Suprapubic skin (tissue), 4 donors: ENCODE measurements around the gene PCED1B. TPM values are rescaled to one million over a fixed set of nuclear protein-coding genes. Genes with fewer than 3 reads are reported as not detected.

Source experiments
- DNase-seq, 2 donors: peaks; one replicate each; pipeline ENCODE4 v3.0.0-alpha.2; 2019; ENCODE audit warnings: low spot score in 2 of 2
- H3K27ac ChIP-seq: fragments of 200-600 bp; sonication (generic); one replicate; pipeline ENCODE4 v1.5.1; 2019
- H3K27me3 ChIP-seq: fragments of 200-600 bp; sonication (generic); one replicate; pipeline ENCODE4 v1.5.1; 2019
- H3K36me3 ChIP-seq: fragments of 200-600 bp; sonication (generic); one replicate; pipeline ENCODE4 v1.5.1; 2019
- H3K4me1 ChIP-seq: fragments of 200-600 bp; sonication (generic); one replicate; pipeline ENCODE4 v1.5.1; 2019
- H3K4me3 ChIP-seq: fragments of 200-600 bp; sonication (generic); one replicate; pipeline ENCODE4 v1.5.1; 2019; ENCODE audit warnings: mild to moderate bottlenecking
- H3K9me3 ChIP-seq: fragments of 200-600 bp; sonication (generic); one replicate; pipeline ENCODE4 v1.5.1; 2019
- CTCF ChIP-seq, 2 donors: fragments of 200-600 bp in 1 of 2; fragments of 450-650 bp in 1 of 2; sonication (generic) in 1 of 2; IDR thresholded peaks; one replicate each; pipeline ENCODE4 v1.5.1; 2016 to 2019; ENCODE audit warnings: antibody characterized with exemption in 2 of 2, mild to moderate bottlenecking in 1 of 2, moderate library complexity in 1 of 2
- EP300 ChIP-seq: sonication (generic); formaldehyde crosslinking; IDR thresholded peaks from one replicate; pipeline ENCODE4 v1.6.1; 2017; ENCODE audit warnings: antibody characterized with exemption
- POLR2A ChIP-seq, 2 donors: fragments of 450-650 bp; IDR thresholded peaks; one replicate each; pipeline ENCODE4 v1.6.1; 2017; ENCODE audit warnings: antibody characterized with exemption in 2 of 2, mild to moderate bottlenecking in 2 of 2, moderate library complexity in 2 of 2
- POLR2AphosphoS5 ChIP-seq, 3 donors: sonication (generic); formaldehyde crosslinking; IDR thresholded peaks; one replicate each; pipeline ENCODE4 v1.6.1; 2017; ENCODE audit warnings: antibody characterized with exemption in 3 of 3
- WGBS: methylation state at CpG from one replicate; pipeline ENCODE4 v1.1.5; 2018; 5-methylcytosine and 5-hydroxymethylcytosine counted together
- total RNA-seq, 4 donors: library from RNA; depleted of rRNA; stranded (reverse); fragments of >200 nt; gene quantifications; one replicate each; pipeline ENCODE4 v1.1.0, GENCODE V29; 2016

PCED1B gene
- total RNA-seq, 4 donors from 2014 or later = 0.65 to 5.1 TPM; not detected in 2

GRCh38 chr12:47234576-47235141 is 155.2 kb downstream of the PCED1B start:
- WGBS = 92% methylated on average over 5 of the region's 14 CpGs
- no peak for TF ChIP-seq POLR2A (IDR thresholded peaks at IDR 0.05)
- no peak for TF ChIP-seq EP300
- TF ChIP-seq POLR2AphosphoS5 (IDR thresholded peaks at IDR 0.05) = no peak
- TF ChIP-seq CTCF (IDR thresholded peaks at IDR 0.05) = no peak
- no peak for DNase-seq
- Histone ChIP-seq H3K36me3 (peaks cover 3% of the 10 kb centered on the region), H3K27ac (no peak overlapping the region), H3K9me3 (no peaks in the 10 kb centered on the region), H3K4me3 (no peak overlapping the region), H3K4me1 (no peaks in the 10 kb centered on the region), H3K27me3 (no peaks in the 10 kb centered on the region)

- Histone ChIP-seq H3K4me3 (no peak overlapping the region), H3K27ac (no peak overlapping the region), H3K9me3 (no peaks in the 10 kb centered on the region), H3K36me3 (peaks cover 3% of the 10 kb centered on the region), H3K4me1 (no peaks in the 10 kb centered on the region), H3K27me3 (no peaks in the 10 kb centered on the region)
- no peak for DNase-seq
- TF ChIP-seq POLR2A (IDR thresholded peaks at IDR 0.05) (no peak), POLR2AphosphoS5 (IDR thresholded peaks at IDR 0.05) (no peak)
- WGBS = 96% methylated on average over 41 of the region's 48 CpGs
Measured at GRCh38 chr12:47235258-47236040, 156.0 kb downstream of the PCED1B start.

GRCh38 chr12:47236109-47236714 is 156.8 kb downstream of the PCED1B start:
- H3K36me3 ChIP-seq = peaks cover 3% of the 10 kb centered on the region
- no peak overlapping the region for H3K4me3 ChIP-seq
- no peaks in the 10 kb centered on the region for H3K9me3 ChIP-seq
- H3K27me3 ChIP-seq = no peaks in the 10 kb centered on the region
- no peak overlapping the region for H3K27ac ChIP-seq
- no peak for TF ChIP-seq EP300
- TF ChIP-seq POLR2AphosphoS5 (IDR thresholded peaks at IDR 0.05) = no peak
- 81% methylated on average over 13 of the region's 13 CpGs for WGBS
- DNase-seq = no peak
- no peaks in the 10 kb centered on the region for H3K4me1 ChIP-seq

GRCh38 chr12:47237751-47238211 is 158.4 kb downstream of the PCED1B start:
- WGBS = 68% methylated on average over 1 of the region's 1 CpG

GRCh38 chr12:47238669-47239114 is 159.3 kb downstream of the PCED1B start:
- Histone ChIP-seq H3K4me1 (no peaks in the 10 kb centered on the region), H3K9me3 (no peaks in the 10 kb centered on the region), H3K27me3 (no peaks in the 10 kb centered on the region), H3K36me3 (peaks cover 3% of the 10 kb centered on the region), H3K4me3 (no peak overlapping the region), H3K27ac (no peak overlapping the region)
- no peak for DNase-seq
- TF ChIP-seq POLR2A (IDR thresholded peaks at IDR 0.05) = no peak
- no peak for TF ChIP-seq CTCF (IDR thresholded peaks at IDR 0.05)
- no peak for TF ChIP-seq POLR2AphosphoS5 (IDR thresholded peaks at IDR 0.05)
- no peak for TF ChIP-seq EP300

More at GRCh38 chr12:47237751-47238211, 158.4 kb downstream of the PCED1B start:
- no peak for DNase-seq
- Histone ChIP-seq H3K27me3 (no peaks in the 10 kb centered on the region), H3K27ac (no peak overlapping the region), H3K36me3 (peaks cover 3% of the 10 kb centered on the region), H3K9me3 (no peaks in the 10 kb centered on the region), H3K4me3 (no peak overlapping the region), H3K4me1 (no peaks in the 10 kb centered on the region)
- TF ChIP-seq CTCF (IDR thresholded peaks at IDR 0.05) (no peak), EP300 (no peak), POLR2AphosphoS5 (IDR thresholded peaks at IDR 0.05) (no peak), POLR2A (IDR thresholded peaks at IDR 0.05) (no peak)

- no peak for DNase-seq
- no peak overlapping the region for H3K4me3 ChIP-seq
- no peaks in the 10 kb centered on the region for H3K9me3 ChIP-seq
- WGBS = 87% methylated on average over 2 of the region's 2 CpGs
- no peak overlapping the region for H3K27ac ChIP-seq
- TF ChIP-seq POLR2AphosphoS5 (IDR thresholded peaks at IDR 0.05) = no peak
- TF ChIP-seq POLR2A (IDR thresholded peaks at IDR 0.05) = no peak
- no peak for TF ChIP-seq EP300
- TF ChIP-seq CTCF (IDR thresholded peaks at IDR 0.05) = no peak
- no peaks in the 10 kb centered on the region for H3K4me1 ChIP-seq
- no peaks in the 10 kb centered on the region for H3K27me3 ChIP-seq
- no peaks in the 10 kb centered on the region for H3K36me3 ChIP-seq
Measured at GRCh38 chr12:47242426-47242825, 163.0 kb downstream of the PCED1B start.
